Activated CD4-positive, alpha-beta T cell treated with anti-CD3 and anti-CD28 coated beads, Interleukin-2, amount 10 ng/mL, durations not matched to agents 7 days and 5 days (primary cell): ENCODE results near the gene FAM110D. TPM values are rescaled to one million over a fixed set of nuclear protein-coding genes. Genes with fewer than 3 reads are reported as not detected.

ENCODE experiments used
- CTCF ChIA-PET: fragments of 350-600 bp; sonication (Branson Sonifier 250); formaldehyde crosslinking; loops from one replicate; lab custom pipeline; 2021; ENCODE audit warnings: antibody characterized with exemption; lab: Charles Lee
- POLR2A ChIA-PET: fragments of 350-600 bp; sonication (Branson Sonifier 250); formaldehyde crosslinking; loops from one replicate; lab custom pipeline; 2021; ENCODE audit warnings: antibody characterized with exemption; lab: Charles Lee
- DNase-seq: peaks from one replicate; pipeline ENCODE4 v3.0.0-alpha.2; 2020
- H3K27ac Mint-ChIP-seq: one replicate; pipeline ENCODE4 v1.8.0; 2021; ENCODE audit warnings: mild to moderate bottlenecking, moderate library complexity, mixed read lengths
- H3K27me3 Mint-ChIP-seq: one replicate; pipeline ENCODE4 v1.8.0; 2021; ENCODE audit warnings: mixed read lengths
- H3K36me3 Mint-ChIP-seq: one replicate; pipeline ENCODE4 v1.8.0; 2021; ENCODE audit warnings: low read depth, mixed read lengths
- H3K4me1 Mint-ChIP-seq: one replicate; pipeline ENCODE4 v1.8.0; 2021; ENCODE audit warnings: mixed read lengths
- H3K4me3 Mint-ChIP-seq: one replicate; pipeline ENCODE4 v1.8.0; 2021; ENCODE audit warnings: mild to moderate bottlenecking, moderate library complexity, mixed read lengths
- H3K9me3 Mint-ChIP-seq: one replicate; pipeline ENCODE4 v1.8.0; 2021; ENCODE audit warnings: mixed read lengths
- total RNA-seq, 2 experiments: library from RNA; stranded (reverse); gene quantifications; one replicate each; pipeline ENCODE4 v1.2.3, GENCODE V29; 2021

FAM110D gene
- total RNA-seq, 2 experiments from 2014 or later, result not detected

GRCh38 chr1:26169198-26169554 is 10.3 kb downstream of the FAM110D start:
- no peaks in the 10 kb centered on the region for H3K9me3 Mint-ChIP-seq
- peak overlapping the region; percentile 81 for H3K27ac Mint-ChIP-seq
- H3K27me3 Mint-ChIP-seq, result peaks cover 13% of the 10 kb centered on the region
- peak overlapping the region; percentile 82 for H3K4me3 Mint-ChIP-seq
- H3K36me3 Mint-ChIP-seq, result peaks cover 2% of the 10 kb centered on the region
- CTCF ChIA-PET, result interaction anchor here (0.6 to 3.5 kb wide), 47 partner anchors 8 to 1146 kb away, joined by 3 to 20 read pairs (median 5); partner anchors contain the start of genes CATSPER4, CEP85, DHDDS and FAM110D
- POLR2A ChIA-PET, result interaction anchor here (0.9 to 1.6 kb wide), 2 partner anchors 23 to 66 kb away, joined by 3 to 5 read pairs; no protein-coding TSS in a partner anchor
- DNase-seq, result no peak
- peaks cover 38% of the 10 kb centered on the region for H3K4me1 Mint-ChIP-seq

- Mint-ChIP-seq H3K4me3 (peak within 1 kb of the TSS; percentile 82), H3K36me3 (peaks cover 2% of the 10 kb centered on the region), H3K4me1 (peaks cover 34% of the 10 kb centered on the region), H3K27me3 (peaks cover 10% of the 10 kb centered on the region), H3K27ac (peak within 1 kb of the TSS; percentile 88), H3K9me3 (no peaks in the 10 kb centered on the region)
- CTCF ChIA-PET, result interaction anchor here (0.6 to 3.5 kb wide), 56 partner anchors 8 to 1147 kb away, joined by 3 to 20 read pairs (median 5); partner anchors contain the start of genes CATSPER4, CEP85, DHDDS and FAM110D
- POLR2A ChIA-PET, result interaction anchor here (0.9 to 1.6 kb wide), 2 partner anchors 22 to 65 kb away, joined by 3 to 5 read pairs; no protein-coding TSS in a partner anchor
- peak; percentile 84 for DNase-seq
Observed at GRCh38 chr1:26169669-26170471, 11.0 kb downstream of the FAM110D start, which contains the start of gene ZNF593. ZNF593 (plus strand) TSS chr1:26169908; CDS start chr1:26169984, 76 bp downstream.

- Mint-ChIP-seq H3K27ac (peak overlapping the region; percentile 88), H3K4me3 (peak overlapping the region; percentile 82), H3K4me1 (peaks cover 28% of the 10 kb centered on the region), H3K27me3 (peaks cover 8% of the 10 kb centered on the region), H3K9me3 (no peaks in the 10 kb centered on the region), H3K36me3 (peaks cover 2% of the 10 kb centered on the region)
- ChIA-PET POLR2A (interaction anchor here (1.6 kb wide), 1 partner anchor 21 kb away, joined by 5 read pairs; no protein-coding TSS in a partner anchor), CTCF (interaction anchor here (0.6 to 3.5 kb wide), 34 partner anchors 8 to 194 kb away, joined by 3 to 20 read pairs (median 6); partner anchors contain the start of genes CATSPER4, CEP85, FAM110D and SH3BGRL3)
- no peak for DNase-seq
Observed at GRCh38 chr1:26170472-26170821, 11.6 kb downstream of the FAM110D start.

DNA sequence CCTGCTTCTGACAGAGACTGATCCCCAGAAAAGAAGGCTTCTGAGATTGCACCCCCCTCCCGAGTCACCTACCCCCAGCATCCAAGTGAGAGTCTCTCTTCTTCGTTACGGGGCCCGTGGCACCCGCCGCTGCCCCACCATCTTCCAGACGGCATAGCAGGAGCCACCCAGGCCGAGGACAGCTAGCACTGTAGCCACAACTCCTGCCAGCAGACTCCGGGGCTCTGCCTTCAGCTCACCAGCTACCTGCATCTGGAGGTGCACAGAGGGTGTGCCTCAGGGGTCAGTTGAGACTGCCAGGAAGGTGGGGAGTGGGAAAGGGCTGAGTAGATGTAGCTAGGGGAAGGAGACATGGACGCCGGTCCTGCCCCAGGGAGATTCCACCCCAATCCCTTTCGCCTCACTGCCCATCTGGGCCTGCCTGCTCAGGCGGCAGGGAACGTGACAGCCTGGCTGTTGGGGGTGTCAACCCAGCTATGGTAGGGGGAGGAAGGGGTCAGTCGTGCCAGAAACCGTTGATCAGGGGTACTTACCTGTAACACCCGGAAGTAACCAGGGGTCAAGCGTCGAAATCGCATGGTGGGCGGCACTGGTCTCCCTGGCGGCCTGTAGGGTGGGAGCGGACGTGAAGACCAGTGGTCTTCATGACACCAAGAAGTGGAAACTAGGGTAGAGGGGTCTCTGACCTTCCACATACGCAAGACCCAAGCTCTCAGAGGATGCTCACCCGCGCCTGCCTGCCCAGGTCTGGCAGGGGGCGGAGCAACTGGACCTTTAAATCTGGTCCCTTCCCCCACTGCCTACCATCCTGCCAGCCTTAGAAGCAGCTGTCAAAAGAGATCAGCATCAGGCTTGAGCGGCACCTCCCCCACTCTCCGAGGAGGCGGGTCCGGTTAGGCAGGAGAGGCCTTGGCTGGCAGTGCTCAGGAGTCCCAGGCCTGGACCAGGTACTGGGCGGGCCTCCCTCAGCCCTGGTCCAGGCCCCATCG is 12.5 kb downstream of the FAM110D start, which contains the start of gene ZNF593OS:
TSS of gene ZNF593OS (minus strand) at position 749 of the 989 bp plus-strand sequence. CDS start at position 578, 171 bp downstream.
- peak within 1 kb of the TSS; percentile 88 for H3K27ac Mint-ChIP-seq
- peaks cover 2% of the 10 kb centered on the region for H3K36me3 Mint-ChIP-seq
- no peaks in the 10 kb centered on the region for H3K9me3 Mint-ChIP-seq
- CTCF ChIA-PET, result interaction anchor here (1.0 to 3.5 kb wide), 7 partner anchors 10 to 135 kb away, joined by 4 to 12 read pairs (median 11); partner anchors contain the start of gene FAM110D
- H3K4me1 Mint-ChIP-seq, result peaks cover 25% of the 10 kb centered on the region
- H3K27me3 Mint-ChIP-seq, result peaks cover 8% of the 10 kb centered on the region
- POLR2A ChIA-PET, result no interaction called here
- peak within 1 kb of the TSS; percentile 82 for H3K4me3 Mint-ChIP-seq
- no peak for DNase-seq

- H3K9me3 Mint-ChIP-seq, result no peaks in the 10 kb centered on the region
- H3K4me1 Mint-ChIP-seq, result peaks cover 16% of the 10 kb centered on the region
- ChIA-PET CTCF (interaction anchor here (1.0 to 1.3 kb wide), 3 partner anchors 59 to 109 kb away, joined by 3 to 4 read pairs (median 3); partner anchors contain the start of gene CEP85), POLR2A (no interaction called here)
- peaks cover 2% of the 10 kb centered on the region for H3K36me3 Mint-ChIP-seq
- DNase-seq, result no peak
- H3K27ac Mint-ChIP-seq, result no peak overlapping the region
- H3K4me3 Mint-ChIP-seq, result no peak overlapping the region
- H3K27me3 Mint-ChIP-seq, result no peaks in the 10 kb centered on the region
Observed at GRCh38 chr1:26175346-26175745, 16.5 kb downstream of the FAM110D start.

GRCh38 chr1:26177182-26177684 is 18.4 kb downstream of the FAM110D start, which contains the start of gene CNKSR1:
CNKSR1 (plus strand) TSS chr1:26177491; CDS start chr1:26177548, 57 bp downstream.
- ChIA-PET POLR2A (no interaction called here), CTCF (interaction anchor here (1.0 to 1.4 kb wide), 4 partner anchors 10 to 32 kb away, joined by 3 to 4 read pairs (median 3); no protein-coding TSS in a partner anchor)
- no peak for DNase-seq
- no peaks in the 10 kb centered on the region for H3K36me3 Mint-ChIP-seq
- no peaks in the 10 kb centered on the region for H3K9me3 Mint-ChIP-seq
- H3K27ac Mint-ChIP-seq, result peak within 1 kb of the TSS; percentile 33
- no peaks in the 10 kb centered on the region for H3K27me3 Mint-ChIP-seq
- peak within 1 kb of the TSS; percentile 75 for H3K4me3 Mint-ChIP-seq
- H3K4me1 Mint-ChIP-seq, result peaks cover 4% of the 10 kb centered on the region

- ChIA-PET CTCF (interaction anchor here (1.1 to 1.8 kb wide), 4 partner anchors 9 to 104 kb away, joined by 3 to 12 read pairs (median 4); partner anchors contain the start of genes CEP85 and ZNF593), POLR2A (no interaction called here)
- no peaks in the 10 kb centered on the region for H3K36me3 Mint-ChIP-seq
- H3K27ac Mint-ChIP-seq, result no peak overlapping the region
- H3K27me3 Mint-ChIP-seq, result no peaks in the 10 kb centered on the region
- no peak overlapping the region for H3K4me3 Mint-ChIP-seq
- no peaks in the 10 kb centered on the region for H3K9me3 Mint-ChIP-seq
- DNase-seq, result no peak
- peaks cover 4% of the 10 kb centered on the region for H3K4me1 Mint-ChIP-seq
Observed at GRCh38 chr1:26180010-26180506, 21.2 kb downstream of the FAM110D start.

GRCh38 chr1:26181586-26182382 is 22.9 kb downstream of the FAM110D start:
- Mint-ChIP-seq H3K27ac (no peak overlapping the region), H3K27me3 (no peaks in the 10 kb centered on the region), H3K36me3 (no peaks in the 10 kb centered on the region), H3K4me3 (no peak overlapping the region), H3K4me1 (peaks cover 4% of the 10 kb centered on the region), H3K9me3 (no peaks in the 10 kb centered on the region)
- DNase-seq, result no peak
- CTCF ChIA-PET, result interaction anchor here (0.6 to 1.8 kb wide), 4 partner anchors 10 to 79 kb away, joined by 3 to 12 read pairs (median 5); partner anchors contain the start of genes ZNF593 and ZNF593OS
- POLR2A ChIA-PET, result no interaction called here

GRCh38 chr1:26182383-26182696 is 23.5 kb downstream of the FAM110D start:
- H3K36me3 Mint-ChIP-seq, result no peaks in the 10 kb centered on the region
- POLR2A ChIA-PET, result no interaction called here
- DNase-seq, result no peak
- no peak overlapping the region for H3K4me3 Mint-ChIP-seq
- CTCF ChIA-PET, result interaction anchor here (1.3 to 1.7 kb wide), 2 partner anchors 13 to 29 kb away, joined by 3 to 5 read pairs; partner anchors contain the start of gene ZNF593
- H3K4me1 Mint-ChIP-seq, result peaks cover under 1% of the 10 kb centered on the region
- H3K9me3 Mint-ChIP-seq, result no peaks in the 10 kb centered on the region
- no peaks in the 10 kb centered on the region for H3K27me3 Mint-ChIP-seq
- H3K27ac Mint-ChIP-seq, result no peak overlapping the region

DNA sequence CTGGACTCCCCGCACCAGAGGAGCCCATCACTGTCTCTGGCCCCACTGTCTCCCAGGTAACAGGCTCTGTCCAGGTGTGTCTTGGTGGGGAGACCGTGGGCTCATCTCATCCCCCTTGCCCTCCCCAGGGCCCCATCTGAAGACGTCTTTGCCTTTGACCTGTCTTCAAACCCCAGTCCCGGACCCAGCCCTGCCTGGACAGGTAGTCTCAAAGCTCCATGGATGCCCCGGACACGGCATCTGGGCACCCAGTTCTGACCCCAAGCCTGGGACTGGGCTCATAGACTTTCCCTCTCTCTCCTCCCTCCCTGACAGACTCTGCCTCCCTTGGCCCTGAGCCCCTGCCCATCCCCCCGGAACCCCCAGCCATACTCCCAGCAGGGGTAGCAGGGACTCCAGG is 25.2 kb downstream of the FAM110D start:
- no peaks in the 10 kb centered on the region for H3K36me3 Mint-ChIP-seq
- H3K27me3 Mint-ChIP-seq, result no peaks in the 10 kb centered on the region
- no peaks in the 10 kb centered on the region for H3K4me1 Mint-ChIP-seq
- no peak overlapping the region for H3K4me3 Mint-ChIP-seq
- no peaks in the 10 kb centered on the region for H3K9me3 Mint-ChIP-seq
- CTCF ChIA-PET, result interaction anchor here (1.2 to 1.7 kb wide), 3 partner anchors 14 to 51 kb away, joined by 4 to 6 read pairs (median 5); partner anchors contain the start of genes CEP85 and ZNF593
- H3K27ac Mint-ChIP-seq, result no peak overlapping the region
- POLR2A ChIA-PET, result no interaction called here
- no peak for DNase-seq

GRCh38 chr1:26184883-26185282 is 26.0 kb downstream of the FAM110D start:
- peaks cover 3% of the 10 kb centered on the region for H3K4me1 Mint-ChIP-seq
- no peak for DNase-seq
- CTCF ChIA-PET, result interaction anchor here (1.2 to 1.5 kb wide), 2 partner anchors 15 to 50 kb away, joined by 4 to 6 read pairs; partner anchors contain the start of genes CEP85 and ZNF593
- no peak overlapping the region for H3K27ac Mint-ChIP-seq
- POLR2A ChIA-PET, result no interaction called here
- no peaks in the 10 kb centered on the region for H3K27me3 Mint-ChIP-seq
- no peak overlapping the region for H3K4me3 Mint-ChIP-seq
- no peaks in the 10 kb centered on the region for H3K36me3 Mint-ChIP-seq
- no peaks in the 10 kb centered on the region for H3K9me3 Mint-ChIP-seq
